Activated gamma-delta T cell treated with anti-CD3 and anti-CD28 coated beads, Interleukin-2, amount 50 U/mL, for 16 hours (primary cell): ENCODE measurements around the gene TCOF1.

Experiments used
- DNase-seq: peaks from one replicate; pipeline ENCODE4 v3.0.0-alpha.2; 2020; ENCODE audit warnings: low read depth

TCOF1 gene, protein sequence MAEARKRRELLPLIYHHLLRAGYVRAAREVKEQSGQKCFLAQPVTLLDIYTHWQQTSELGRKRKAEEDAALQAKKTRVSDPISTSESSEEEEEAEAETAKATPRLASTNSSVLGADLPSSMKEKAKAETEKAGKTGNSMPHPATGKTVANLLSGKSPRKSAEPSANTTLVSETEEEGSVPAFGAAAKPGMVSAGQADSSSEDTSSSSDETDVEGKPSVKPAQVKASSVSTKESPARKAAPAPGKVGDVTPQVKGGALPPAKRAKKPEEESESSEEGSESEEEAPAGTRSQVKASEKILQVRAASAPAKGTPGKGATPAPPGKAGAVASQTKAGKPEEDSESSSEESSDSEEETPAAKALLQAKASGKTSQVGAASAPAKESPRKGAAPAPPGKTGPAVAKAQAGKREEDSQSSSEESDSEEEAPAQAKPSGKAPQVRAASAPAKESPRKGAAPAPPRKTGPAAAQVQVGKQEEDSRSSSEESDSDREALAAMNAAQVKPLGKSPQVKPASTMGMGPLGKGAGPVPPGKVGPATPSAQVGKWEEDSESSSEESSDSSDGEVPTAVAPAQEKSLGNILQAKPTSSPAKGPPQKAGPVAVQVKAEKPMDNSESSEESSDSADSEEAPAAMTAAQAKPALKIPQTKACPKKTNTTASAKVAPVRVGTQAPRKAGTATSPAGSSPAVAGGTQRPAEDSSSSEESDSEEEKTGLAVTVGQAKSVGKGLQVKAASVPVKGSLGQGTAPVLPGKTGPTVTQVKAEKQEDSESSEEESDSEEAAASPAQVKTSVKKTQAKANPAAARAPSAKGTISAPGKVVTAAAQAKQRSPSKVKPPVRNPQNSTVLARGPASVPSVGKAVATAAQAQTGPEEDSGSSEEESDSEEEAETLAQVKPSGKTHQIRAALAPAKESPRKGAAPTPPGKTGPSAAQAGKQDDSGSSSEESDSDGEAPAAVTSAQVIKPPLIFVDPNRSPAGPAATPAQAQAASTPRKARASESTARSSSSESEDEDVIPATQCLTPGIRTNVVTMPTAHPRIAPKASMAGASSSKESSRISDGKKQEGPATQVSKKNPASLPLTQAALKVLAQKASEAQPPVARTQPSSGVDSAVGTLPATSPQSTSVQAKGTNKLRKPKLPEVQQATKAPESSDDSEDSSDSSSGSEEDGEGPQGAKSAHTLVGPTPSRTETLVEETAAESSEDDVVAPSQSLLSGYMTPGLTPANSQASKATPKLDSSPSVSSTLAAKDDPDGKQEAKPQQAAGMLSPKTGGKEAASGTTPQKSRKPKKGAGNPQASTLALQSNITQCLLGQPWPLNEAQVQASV (N-terminal part only)

DNA sequence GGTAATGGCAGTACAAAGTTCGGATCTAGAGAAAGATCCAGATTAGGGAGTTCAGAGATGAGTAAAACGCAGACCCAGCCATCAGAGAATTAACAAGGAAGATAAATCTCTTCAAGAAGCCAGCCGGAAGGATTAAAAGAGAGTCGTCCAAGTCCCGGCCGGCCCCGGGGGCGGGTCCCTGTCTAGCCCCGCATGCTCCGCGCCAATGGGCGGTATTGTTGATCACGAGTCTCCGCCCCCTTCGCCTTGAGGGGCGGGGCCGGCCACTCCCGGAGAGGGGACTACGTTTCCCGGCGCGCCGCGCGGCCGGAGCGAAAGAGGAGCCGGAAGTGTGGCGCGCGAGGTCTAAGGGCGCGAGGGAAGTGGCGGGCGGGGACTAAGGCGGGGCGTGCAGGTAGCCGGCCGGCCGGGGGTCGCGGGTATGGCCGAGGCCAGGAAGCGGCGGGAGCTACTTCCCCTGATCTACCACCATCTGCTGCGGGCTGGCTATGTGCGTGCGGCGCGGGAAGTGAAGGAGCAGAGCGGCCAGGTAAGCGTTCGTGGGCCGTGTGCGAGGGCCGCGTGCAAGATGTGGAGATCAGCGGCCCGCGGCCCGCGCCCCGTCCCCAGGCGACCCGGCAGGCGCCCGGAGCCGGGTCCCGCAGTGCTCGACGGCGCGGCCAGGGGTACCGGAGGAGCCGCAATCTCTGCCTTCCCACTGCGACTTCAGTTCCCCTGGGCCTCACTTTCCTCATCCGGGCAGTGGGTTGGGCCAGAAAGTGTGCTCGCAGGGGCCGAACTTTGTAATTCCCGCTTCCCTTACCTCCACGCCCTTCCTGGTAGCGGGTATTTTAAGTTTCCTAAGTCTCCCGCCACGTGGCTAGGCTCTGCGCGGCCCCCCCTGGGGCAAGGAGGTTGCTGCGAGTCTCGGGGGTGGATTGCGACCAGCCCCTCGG is at the start of gene TCOF1:
TCOF1 (plus strand) TSS at position 372 of the 935 bp plus-strand sequence; CDS start at position 422, 50 bp downstream.
- peak; percentile 94 for DNase-seq

DNA sequence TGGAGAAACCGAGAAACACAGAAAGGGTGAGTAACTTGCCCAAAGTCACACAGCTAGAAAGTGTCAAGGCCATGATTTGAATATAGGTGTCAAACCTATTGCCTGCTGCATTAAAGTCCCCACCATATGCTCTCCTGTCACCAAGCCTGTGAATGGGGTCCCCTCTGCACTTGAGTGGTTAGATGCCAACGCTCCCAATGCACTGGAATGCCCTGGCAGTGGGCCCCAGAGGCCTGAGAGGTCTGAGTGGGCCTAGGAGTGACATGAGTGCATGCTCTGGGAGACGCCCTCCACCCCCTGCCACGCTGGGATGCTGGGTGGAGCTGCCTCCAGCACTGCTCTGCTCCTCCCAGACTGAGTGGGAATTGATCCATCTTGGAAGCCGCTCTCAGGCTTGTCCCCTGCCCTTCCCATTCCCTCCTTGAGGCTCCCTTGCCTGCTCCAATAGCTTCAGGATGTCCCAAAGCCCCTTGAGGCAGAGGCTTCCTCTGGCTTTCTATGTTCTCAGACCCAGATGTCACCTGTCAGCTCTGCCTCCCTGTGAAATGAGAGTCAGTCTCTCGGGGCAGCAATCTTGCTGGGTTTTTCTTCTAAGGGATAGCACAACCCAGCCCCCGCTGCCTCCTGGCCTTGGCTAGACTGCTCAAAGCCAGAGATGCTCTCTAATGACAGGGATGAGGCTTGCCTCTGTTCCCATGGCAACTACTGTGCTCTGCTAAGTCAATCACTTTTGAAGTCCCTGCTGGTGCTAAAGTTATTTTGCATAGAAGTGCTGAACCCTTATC is 48.2 kb upstream of the TCOF1 start:
- no peak for DNase-seq

DNA sequence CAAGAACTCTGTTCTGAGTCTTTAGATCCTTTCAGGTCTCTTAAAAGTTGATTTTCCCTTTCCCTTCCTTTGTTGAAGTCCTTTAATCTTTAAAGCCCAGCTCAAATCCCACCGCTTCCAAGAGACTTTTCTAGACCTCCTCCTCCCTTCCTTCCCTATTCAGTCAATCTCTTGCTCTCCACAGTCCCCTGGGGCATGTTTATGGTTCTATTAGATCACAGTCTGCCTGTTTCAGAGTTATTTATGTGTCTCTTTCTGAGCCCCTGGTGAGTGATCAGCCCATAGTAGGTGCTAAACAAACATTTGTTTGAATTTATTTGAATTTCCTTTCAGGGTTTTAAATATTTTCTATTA is 47.6 kb upstream of the TCOF1 start:
- no peak for DNase-seq

DNA sequence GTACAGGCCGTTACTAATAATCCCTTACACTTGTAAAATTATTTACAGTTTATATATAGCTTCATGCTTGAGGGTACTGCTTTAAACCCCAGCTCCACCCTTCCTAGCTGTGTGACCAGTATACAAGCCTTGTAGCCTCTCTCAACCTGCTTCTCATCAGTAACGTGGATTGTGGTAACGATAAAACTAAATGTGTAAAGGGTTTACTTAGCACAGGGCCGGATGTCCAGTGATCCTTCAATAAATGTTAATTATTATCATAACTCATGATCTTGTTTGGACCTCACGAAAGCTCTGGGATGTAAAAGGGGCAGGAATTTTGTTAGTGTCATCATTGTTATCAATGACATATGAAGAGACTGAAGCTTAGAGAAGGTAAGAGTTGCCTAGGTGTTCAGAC is 47.3 kb upstream of the TCOF1 start:
- no peak for DNase-seq

DNA sequence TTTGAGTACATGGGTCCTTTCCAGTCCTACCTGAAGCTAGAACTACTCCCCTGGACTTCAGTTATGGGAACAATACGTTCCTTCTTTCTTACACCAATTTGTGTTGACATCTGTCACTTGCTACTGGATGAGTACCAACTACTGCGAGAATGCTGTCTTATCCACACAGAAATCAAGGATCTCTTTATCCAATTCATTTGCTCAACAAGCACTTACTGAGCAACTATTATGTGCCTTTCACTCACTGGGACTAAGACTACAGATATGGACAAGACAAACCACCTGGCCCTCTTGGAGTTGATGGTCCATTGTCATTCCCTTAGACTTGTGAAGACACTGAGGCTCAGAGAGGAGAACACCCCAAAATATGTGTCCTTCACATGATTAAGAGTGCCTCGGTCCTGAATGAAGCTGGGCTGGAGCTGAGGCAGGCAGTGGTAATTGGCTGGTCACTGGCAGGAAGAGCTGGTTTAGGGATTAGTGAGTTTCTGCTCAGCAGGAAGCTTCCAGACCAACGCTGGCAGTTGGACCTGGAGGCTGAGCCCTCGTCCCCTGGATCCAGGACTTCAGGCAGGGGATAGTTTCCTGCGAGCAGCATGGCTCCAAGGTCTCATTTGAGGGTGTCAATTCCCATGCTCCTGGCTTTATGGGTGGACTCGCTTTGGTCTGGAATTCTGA is 46.3 kb upstream of the TCOF1 start:
- no peak for DNase-seq

DNA sequence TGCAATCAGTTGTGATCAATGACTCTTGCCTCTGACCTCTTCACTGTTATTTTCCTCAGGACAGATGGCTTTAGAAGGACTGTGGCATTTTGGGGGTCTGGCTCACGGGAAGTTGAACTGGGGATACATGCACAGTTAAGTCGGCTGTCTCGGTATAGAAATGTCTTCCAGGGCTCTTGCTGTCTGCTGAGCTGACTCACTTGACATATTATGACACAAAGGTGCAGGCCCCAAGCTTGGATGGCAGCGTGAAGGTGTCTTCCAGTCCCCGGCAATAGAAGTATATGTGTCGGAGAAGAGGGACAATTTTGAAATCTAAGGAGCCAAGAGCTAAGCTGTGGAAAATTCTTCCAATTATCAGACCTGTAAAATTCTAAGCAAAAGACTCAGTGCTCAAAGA is 45.0 kb upstream of the TCOF1 start:
- DNase-seq: no peak

DNA sequence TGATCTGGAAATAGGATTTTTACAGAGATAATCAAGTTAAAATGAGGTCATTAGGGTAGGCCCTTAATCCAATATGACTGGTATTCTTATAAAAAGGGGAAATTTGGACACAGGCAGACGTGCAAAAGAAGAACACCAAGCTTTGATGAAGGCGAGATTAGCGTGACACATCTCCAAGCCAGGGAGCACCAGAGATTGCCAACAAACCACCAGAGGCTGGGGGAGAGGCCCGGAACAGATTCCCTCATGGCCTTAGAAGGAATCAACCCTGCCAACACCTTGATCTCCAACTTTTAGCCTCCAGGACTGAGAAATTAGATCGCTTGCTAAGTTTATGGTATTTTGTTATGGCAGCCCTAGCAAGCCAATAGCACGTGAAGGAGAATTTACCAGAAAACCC is 44.0 kb upstream of the TCOF1 start:
- DNase-seq: no peak

DNA sequence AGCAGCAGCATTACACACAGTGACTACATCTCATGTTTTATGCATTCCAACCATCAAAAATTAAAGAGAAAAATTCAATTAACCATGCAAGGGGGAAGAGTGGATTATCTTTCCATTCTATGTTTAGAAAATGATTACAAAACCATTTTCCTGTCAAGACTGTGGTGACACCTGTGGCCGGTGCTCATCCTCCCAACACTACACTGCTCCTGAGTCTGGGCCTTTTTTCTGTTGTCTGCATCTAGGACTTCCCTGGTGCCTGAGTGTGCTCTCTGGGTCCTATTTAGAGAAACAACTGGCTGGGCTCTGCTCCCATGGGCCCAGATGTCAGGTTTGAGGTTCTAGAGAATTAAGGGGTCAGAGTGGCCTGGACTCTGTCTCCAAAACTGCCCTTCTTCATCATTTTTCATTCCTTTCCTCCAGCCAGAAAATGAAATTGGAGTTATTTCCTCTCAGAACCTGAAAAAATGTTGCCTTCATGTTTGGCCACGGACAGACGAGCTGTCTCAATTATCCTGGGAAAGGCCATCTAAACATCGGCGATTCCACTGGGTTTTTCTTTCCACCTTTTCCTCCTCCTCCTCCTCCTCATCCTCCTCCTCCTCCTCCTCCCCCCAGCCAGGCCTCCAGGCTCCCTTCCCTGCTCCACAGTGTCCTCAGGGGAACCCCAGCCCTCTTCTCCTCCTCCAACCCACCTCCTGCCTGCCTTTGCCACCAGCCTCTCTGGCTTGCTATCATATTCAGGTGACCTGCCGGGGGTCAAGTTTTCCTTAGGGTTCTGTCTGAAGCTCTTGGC is 43.4 kb upstream of the TCOF1 start:
- no peak for DNase-seq

DNA sequence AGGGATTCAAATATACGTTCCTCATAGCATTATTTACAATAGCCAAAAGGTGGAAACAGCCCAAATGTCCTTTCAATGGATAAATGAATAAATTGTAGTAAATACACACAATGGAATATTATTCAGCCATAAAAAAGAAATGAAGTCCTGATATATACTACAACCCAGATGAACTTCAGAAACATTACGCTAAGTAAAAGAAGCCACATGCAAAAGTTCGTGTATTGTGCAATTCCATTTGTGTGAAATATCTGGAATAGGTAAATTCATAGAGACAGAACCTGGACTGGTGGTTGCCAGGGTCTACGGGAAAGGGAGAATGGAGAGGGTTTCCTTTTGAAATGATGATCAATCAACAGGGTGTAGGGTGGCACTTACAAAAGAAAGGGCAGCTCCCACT is 42.3 kb upstream of the TCOF1 start:
- no peak for DNase-seq

DNA sequence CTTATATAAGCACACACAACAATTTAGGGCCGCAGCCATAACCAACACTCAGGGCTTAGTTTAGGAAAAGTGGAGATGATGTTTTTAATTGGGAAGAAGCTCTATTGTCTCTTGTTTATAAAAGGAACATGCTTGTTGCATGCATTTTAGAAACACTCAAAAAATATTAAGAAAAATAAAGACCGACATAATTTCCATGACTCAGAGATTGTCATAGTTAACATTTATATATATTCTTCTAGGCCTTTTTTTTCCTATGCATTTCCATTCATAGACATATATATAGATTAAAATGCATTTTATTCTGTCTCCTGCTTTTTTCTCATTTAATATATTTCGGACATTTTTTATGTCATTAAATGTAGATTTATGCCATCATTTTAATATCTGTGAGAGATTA is 41.2 kb upstream of the TCOF1 start:
- no peak for DNase-seq

DNA sequence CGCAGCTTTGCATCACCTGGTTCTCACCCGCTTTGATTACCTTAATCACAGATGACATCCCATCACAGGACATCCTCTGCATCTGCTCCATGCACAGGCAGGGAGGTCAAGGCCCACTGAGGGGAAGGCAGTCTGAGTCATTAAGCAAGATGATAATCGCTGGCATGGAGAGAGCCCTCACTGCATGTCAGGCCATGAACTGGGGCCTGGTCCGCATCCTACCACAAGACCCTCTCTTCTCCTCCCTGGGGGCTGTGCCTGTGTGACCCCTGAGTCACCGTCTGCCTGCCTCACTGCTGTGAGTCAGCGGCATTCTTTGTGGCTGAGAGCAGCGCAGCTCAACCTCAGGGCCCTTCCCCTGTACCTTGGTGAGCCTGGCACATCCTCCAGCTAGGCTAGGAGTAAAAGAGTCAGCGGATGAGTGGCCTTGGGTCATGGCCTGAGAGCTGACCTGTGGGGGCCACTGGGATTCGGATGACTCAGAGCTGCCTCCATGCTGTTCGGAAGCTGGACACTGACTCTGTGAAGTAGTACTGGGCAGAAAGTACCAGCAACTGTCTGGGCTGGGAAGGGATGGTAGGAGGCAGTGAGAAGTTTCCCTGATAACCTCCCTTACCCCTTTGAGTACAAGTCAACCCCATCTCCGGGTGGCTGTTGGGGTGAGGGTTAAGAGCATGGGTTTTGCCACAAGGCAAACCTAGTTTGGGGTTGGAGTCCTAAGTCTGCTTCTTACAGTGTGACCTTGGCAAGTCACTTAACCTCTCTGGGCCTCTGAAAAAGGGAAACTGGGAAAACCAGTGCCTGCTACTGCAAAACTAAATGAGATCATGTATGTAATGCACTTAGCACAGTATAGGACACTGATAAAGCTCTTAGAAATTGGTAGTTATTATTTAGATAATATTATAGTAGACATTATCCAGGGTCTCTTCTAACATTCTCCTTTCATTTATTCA is 40.2 kb upstream of the TCOF1 start:
- DNase-seq: no peak

DNA sequence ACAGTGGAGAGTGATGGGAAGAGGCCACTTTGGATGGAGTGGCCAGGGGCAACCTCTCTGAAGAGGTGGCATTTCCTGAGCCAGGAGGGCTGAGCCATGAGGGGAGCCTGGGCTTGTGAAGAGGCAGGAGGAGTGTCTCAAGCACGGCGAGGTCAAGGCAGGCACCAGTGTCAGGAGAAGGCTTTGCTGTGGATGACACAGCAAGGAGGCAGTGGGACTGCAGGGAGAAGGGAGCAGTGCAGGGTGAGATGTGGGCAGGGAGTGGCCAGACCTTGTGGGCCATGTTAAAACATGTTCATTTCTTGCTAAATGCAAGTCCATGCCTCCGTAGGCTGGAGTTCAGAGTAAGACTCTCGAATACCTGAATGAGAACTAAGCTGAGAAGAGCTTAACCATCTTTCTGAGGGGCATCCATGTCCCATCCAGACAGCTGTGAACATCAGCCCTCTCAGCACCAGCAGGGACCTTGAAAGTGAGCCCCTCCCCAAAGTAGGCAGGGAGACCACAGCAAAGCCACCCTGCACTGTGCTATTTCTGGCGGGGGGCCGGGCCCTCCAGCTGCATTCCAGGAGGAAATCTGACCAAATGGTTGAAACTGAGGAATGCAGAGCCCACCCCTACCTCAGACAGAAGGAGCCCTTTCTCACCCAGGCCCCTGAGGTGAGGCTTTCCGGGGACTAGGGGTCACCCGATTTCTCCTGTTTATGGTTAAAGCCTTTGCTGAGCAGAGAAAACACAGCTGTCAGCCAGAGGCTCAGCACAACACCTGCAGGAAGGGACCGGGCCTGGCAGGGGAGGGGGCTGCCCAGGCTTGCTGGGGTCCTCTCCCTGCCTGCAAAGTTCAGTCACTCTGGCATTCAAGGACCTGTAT is 38.6 kb upstream of the TCOF1 start:
- DNase-seq: no peak

DNA sequence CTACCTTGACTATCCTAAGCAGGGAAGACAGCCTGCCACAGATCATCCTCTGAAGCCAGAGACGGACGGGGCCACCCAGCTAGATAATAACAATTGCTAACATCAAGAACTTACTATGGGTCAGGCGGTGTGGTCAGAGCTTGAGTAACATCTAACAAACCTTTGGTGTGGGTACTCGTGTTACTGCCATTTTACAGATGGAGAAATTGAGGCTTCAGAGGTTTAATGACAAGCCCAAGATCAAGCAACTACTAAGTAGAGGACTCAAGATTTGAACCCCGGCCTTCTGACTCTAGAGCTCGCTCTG is 38.1 kb upstream of the TCOF1 start:
- DNase-seq: no peak

DNA sequence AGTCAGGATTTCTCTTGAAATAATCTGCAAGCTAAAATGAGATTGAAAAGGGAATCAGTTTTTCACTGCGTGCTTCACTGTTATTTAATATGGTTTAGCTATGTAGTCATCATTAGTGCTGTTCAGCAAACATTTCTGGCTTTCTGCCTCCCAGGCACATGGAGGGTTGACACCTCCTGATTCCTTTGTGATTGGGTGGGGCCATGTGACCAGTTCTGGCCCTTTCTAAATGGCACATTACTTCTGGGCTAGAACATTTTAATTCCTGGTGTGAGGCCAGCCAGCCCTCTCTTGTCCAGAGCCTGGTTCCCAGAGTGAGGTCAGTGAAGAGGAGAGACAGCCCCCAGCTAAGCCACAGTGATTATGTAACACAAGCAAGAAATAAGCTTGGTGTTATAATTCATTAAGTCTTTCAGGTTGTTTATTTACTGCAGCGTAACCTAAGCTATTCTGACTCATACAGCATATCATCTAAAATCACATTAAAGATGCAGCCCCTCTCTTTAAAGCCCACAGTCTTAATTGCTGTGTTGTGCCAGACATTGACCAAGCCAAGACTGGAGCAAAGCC is 37.4 kb upstream of the TCOF1 start:
- DNase-seq: no peak

DNA sequence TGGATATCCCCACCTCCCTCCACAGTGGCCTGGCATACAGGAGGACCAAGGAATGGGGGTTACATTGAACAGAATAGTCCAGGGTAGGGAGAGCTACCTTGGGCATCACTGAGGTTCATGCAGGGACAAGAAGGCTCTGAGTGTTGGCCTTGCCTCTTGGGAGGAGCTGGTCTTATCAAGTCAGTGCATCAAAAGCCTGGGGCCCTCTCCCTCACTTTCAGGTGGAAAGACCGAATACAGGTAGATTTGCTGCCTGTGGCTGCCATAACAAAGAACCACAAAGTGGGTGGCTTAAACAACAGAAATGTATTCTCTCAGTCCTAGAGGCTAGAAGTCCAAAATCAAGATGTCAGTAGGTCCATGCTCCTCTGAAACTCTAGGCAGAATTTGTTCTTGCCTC is 36.3 kb upstream of the TCOF1 start:
- DNase-seq: no peak

DNA sequence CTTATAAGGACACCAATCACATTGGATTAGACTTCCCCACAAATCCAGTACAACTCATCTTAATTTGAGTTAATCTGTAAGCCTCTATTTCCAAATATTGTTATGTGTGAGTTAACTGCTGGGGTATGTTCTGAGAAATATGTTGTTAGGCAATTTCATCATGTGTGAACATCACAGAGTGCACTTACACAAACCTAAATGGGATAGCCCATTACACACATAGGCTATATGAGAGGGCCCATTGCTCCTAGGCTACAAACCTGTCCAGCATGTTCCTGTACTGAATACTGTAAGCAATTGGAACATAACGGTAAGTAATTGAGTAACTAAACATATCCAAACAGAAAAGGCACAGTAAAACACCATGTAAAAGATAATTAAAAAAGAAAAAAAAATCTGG is 35.7 kb upstream of the TCOF1 start:
- no peak for DNase-seq

DNA sequence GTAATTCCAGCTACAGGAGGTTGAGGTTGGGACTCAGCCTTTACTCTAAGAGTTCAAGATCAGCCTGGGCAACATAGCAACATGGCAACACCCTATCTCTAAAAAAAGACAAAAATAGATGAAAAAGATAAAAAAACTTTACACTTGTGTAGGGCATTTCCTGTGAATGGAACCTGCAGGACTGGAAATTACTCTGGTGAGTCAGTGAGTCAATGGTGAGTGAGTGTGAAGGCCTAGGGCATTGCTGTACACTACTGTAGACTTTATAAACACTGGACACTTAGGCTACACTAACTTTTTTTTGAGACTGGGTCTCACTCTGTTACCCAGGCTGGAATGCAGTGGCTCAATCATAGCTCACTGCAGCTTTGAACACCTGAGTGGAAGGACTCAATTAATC is 35.3 kb upstream of the TCOF1 start:
- DNase-seq: no peak
